HEK293 (cell line): ENCODE results near the gene BCL2.

Source experiments
- BCL11A ChIP-seq: fragments of 450-650 bp; formaldehyde crosslinking; IDR thresholded peaks from 2 replicates; pipeline ENCODE4 v1.5.1; 2016; ENCODE audit warnings: low read depth, missing biosample characterization, missing genetic modification characterization
- GFI1B ChIP-seq: fragments of 450-650 bp; formaldehyde crosslinking; IDR thresholded peaks from 2 replicates; pipeline ENCODE4 v1.5.1; 2016; ENCODE audit warnings: missing biosample characterization, missing genetic modification characterization
- GLIS1 ChIP-seq: fragments of 450-650 bp; formaldehyde crosslinking; IDR thresholded peaks from 2 replicates; pipeline ENCODE4 v1.5.1; 2016; ENCODE audit warnings: missing biosample characterization, missing genetic modification characterization
- KLF8 ChIP-seq: fragments of 450-650 bp; formaldehyde crosslinking; IDR thresholded peaks from 2 replicates; pipeline ENCODE4 v1.5.1; 2016; ENCODE audit warnings: missing biosample characterization, missing genetic modification characterization
- YY1 ChIP-seq: fragments of 450-650 bp; formaldehyde crosslinking; IDR thresholded peaks from 2 replicates; pipeline ENCODE4 v1.5.1; 2018; ENCODE audit warnings: missing biosample characterization, missing genetic modification characterization
- ZBTB17 ChIP-seq: fragments of 450-650 bp; formaldehyde crosslinking; IDR thresholded peaks from 2 replicates; pipeline ENCODE4 v1.5.1; 2016; ENCODE audit warnings: missing biosample characterization, missing genetic modification characterization
- ZIC2 ChIP-seq: fragments of 450-650 bp; formaldehyde crosslinking; IDR thresholded peaks from 2 replicates; pipeline ENCODE4 v1.5.1; 2016; ENCODE audit warnings: missing biosample characterization, missing genetic modification characterization
- ZNF114 ChIP-seq: fragments of 450-650 bp; formaldehyde crosslinking; IDR thresholded peaks from 2 replicates; pipeline ENCODE4 v1.5.0; 2017; ENCODE audit warnings: missing biosample characterization, missing genetic modification characterization
- ZNF133 ChIP-seq: fragments of 450-650 bp; formaldehyde crosslinking; IDR thresholded peaks from 2 replicates; pipeline ENCODE4 v1.5.1; 2016; ENCODE audit warnings: missing biosample characterization, missing genetic modification characterization
- ZNF140 ChIP-seq: fragments of 450-650 bp; formaldehyde crosslinking; IDR thresholded peaks from 2 replicates; pipeline ENCODE4 v1.5.1; 2016; ENCODE audit warnings: missing biosample characterization, missing genetic modification characterization
- ZNF146 ChIP-seq: fragments of 450-650 bp; formaldehyde crosslinking; IDR thresholded peaks from 2 replicates; pipeline ENCODE4 v1.5.1; 2016; ENCODE audit warnings: missing biosample characterization, missing genetic modification characterization
- ZNF148 ChIP-seq: fragments of 450-650 bp; formaldehyde crosslinking; IDR thresholded peaks from 2 replicates; pipeline ENCODE4 v1.5.0; 2017; ENCODE audit warnings: missing biosample characterization, missing genetic modification characterization, borderline replicate concordance
- ZNF239 ChIP-seq: fragments of 450-650 bp; formaldehyde crosslinking; IDR thresholded peaks from 2 replicates; pipeline ENCODE4 v1.5.1; 2016; ENCODE audit warnings: missing biosample characterization, missing genetic modification characterization
- ZNF26 ChIP-seq: fragments of 450-650 bp; formaldehyde crosslinking; IDR thresholded peaks from 2 replicates; pipeline ENCODE4 v1.5.1; 2016; ENCODE audit warnings: missing biosample characterization, missing genetic modification characterization
- ZNF266 ChIP-seq: fragments of 450-650 bp; formaldehyde crosslinking; IDR thresholded peaks from 2 replicates; pipeline ENCODE4 v1.5.1; 2016; ENCODE audit warnings: missing biosample characterization, missing genetic modification characterization, low read depth
- ZNF280C ChIP-seq: fragments of 450-650 bp; formaldehyde crosslinking; IDR thresholded peaks from 2 replicates; pipeline ENCODE4 v1.5.1; 2016; ENCODE audit warnings: missing biosample characterization, missing genetic modification characterization
- ZNF292 ChIP-seq: fragments of 450-650 bp; formaldehyde crosslinking; IDR thresholded peaks from 2 replicates; pipeline ENCODE4 v1.5.1; 2016; ENCODE audit warnings: low read depth, missing biosample characterization, missing genetic modification characterization, borderline replicate concordance
- ZNF510 ChIP-seq: fragments of 450-650 bp; formaldehyde crosslinking; IDR thresholded peaks from 2 replicates; pipeline ENCODE4 v1.5.1; 2018; ENCODE audit warnings: mild to moderate bottlenecking, missing genetic modification characterization, missing biosample characterization; ENCODE audit not compliant: insufficient replicate concordance
- ZNF518A ChIP-seq: fragments of 450-650 bp; formaldehyde crosslinking; conservative IDR thresholded peaks from 2 replicates; pipeline ENCODE4 v1.5.1; 2016; ENCODE audit warnings: low read depth, missing biosample characterization, missing genetic modification characterization
- ZNF629 ChIP-seq: fragments of 450-650 bp; formaldehyde crosslinking; IDR thresholded peaks from 2 replicates; pipeline ENCODE4 v1.5.1; 2017; ENCODE audit warnings: missing biosample characterization, missing genetic modification characterization
- ZNF645 ChIP-seq: fragments of 450-650 bp; formaldehyde crosslinking; IDR thresholded peaks from 2 replicates; pipeline ENCODE4; 2016; ENCODE audit warnings: missing biosample characterization, missing genetic modification characterization
- ZNF660 ChIP-seq: fragments of 450-650 bp; IDR thresholded peaks from 2 replicates; pipeline ENCODE4 v1.5.1; 2018; ENCODE audit warnings: missing biosample characterization, mild to moderate bottlenecking, missing genetic modification characterization
- ZNF670 ChIP-seq: fragments of 450-650 bp; formaldehyde crosslinking; IDR thresholded peaks from 2 replicates; pipeline ENCODE4 v1.5.1; 2016; ENCODE audit warnings: missing biosample characterization, missing genetic modification characterization, low read depth
- ZNF707 ChIP-seq: fragments of 450-650 bp; formaldehyde crosslinking; IDR thresholded peaks from 2 replicates; pipeline ENCODE4 v1.5.1; 2016; ENCODE audit warnings: missing biosample characterization, missing genetic modification characterization
- ZNF76 ChIP-seq: fragments of 450-650 bp; formaldehyde crosslinking; IDR thresholded peaks from 2 replicates; pipeline ENCODE4; 2016; ENCODE audit warnings: low read depth, missing biosample characterization, missing genetic modification characterization, borderline replicate concordance
- ZNF777 ChIP-seq: fragments of 450-650 bp; formaldehyde crosslinking; IDR thresholded peaks from 2 replicates; pipeline ENCODE4 v1.5.1; 2017; ENCODE audit warnings: missing biosample characterization, missing genetic modification characterization, borderline replicate concordance
- ZSCAN16 ChIP-seq: fragments of 450-650 bp; formaldehyde crosslinking; IDR thresholded peaks from 2 replicates; pipeline ENCODE4 v1.5.1; 2016; ENCODE audit warnings: missing biosample characterization, missing genetic modification characterization
- ZSCAN23 ChIP-seq: fragments of 450-650 bp; formaldehyde crosslinking; IDR thresholded peaks from 2 replicates; pipeline ENCODE4 v1.5.1; 2016; ENCODE audit warnings: missing biosample characterization, missing genetic modification characterization

Gene BCL2

GRCh38 chr18:63155169-63155852 is 164.3 kb downstream of the BCL2 start (continued):
- TF ChIP-seq ZIC2 (tag by site-specific recombination) (no peak), ZNF670 (tag by site-specific recombination) (no peak), YY1 (tag by site-specific recombination) (no peak), ZNF146 (tag by site-specific recombination) (0 out of 2 replicates have a peak, but pooled peaks have one; percentile 7), ZNF645 (tag by site-specific recombination) (no peak), ZNF140 (tag by site-specific recombination) (no peak), ZNF518A (tag by site-specific recombination) (no peak), ZNF629 (tag by site-specific recombination) (no peak), ZNF26 (tag by site-specific recombination) (no peak), ZNF239 (tag by site-specific recombination) (no peak), ZNF148 (tag by site-specific recombination) (no peak), ZNF510 (tag by site-specific recombination) (no peak), ZNF280C (tag by site-specific recombination) (no peak), GLIS1 (tag by site-specific recombination) (no peak), ZSCAN23 (no peak), ZNF76 (peak; percentile 23; the same call in 1 of the 2 replicates), GFI1B (tag by site-specific recombination) (0 out of 2 replicates have a peak, but pooled peaks have one; percentile 25), ZNF266 (tag by site-specific recombination) (no peak), BCL11A (tag by site-specific recombination) (no peak), ZNF660 (tag by site-specific recombination) (no peak), ZNF777 (peak; percentile 70; the same call in 1 of the 2 replicates), ZSCAN16 (tag by site-specific recombination) (no peak), KLF8 (peak; percentile 23; the same call in 1 of the 2 replicates), ZNF292 (tag by site-specific recombination) (no peak), ZBTB17 (tag by site-specific recombination) (peak; percentile 56), ZNF114 (tag by site-specific recombination) (no peak), ZNF707 (tag by site-specific recombination) (no peak), ZNF133 (tag by site-specific recombination) (no peak)
